HG03575 (cell line): Measurements from ENCODE around the gene ITIH2.
"Not testable (repeated sequence)": the region's sequence is repeated elsewhere in the genome, so short reads cannot be mapped to it uniquely, and the experiment has no call there.

Experiments
- ATAC-seq: cut with Tn5 transposase; IDR thresholded peaks from one replicate; pipeline ENCODE4 v1.9.1; 2021; ENCODE audit not compliant: unreplicated experiment, insufficient number of reproducible peaks, low FRiP score; ENCODE audit errors: extremely low read depth

The ITIH2 gene

DNA sequence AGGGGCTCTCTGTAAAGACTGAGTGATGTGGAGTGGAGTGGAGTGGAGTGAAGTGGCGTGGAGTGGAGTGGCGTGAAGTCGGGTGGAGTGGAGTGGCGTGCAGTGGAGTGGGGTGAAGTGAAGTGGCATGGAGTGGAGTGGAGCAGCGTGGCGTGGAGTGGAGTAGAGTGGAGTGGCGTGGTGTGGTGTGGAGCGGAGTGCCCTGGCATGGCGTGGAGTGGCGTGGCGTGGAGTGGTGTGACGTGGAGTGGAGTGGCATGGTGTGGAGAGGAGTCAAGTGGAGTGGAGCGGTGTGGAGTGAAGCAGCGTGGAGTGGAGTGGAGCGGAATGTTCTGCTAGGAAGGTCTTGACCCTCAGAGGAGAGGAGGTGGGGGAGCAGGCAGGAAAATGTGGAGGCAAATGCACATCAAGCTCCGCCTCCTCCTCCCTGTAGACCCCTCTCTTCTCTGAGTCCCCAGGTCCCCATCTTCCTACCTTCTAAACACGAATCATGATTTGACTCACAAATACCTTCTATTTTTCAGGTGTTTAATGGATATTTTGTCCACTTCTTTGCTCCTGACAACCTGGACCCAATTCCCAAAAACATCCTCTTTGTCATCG is 19.9 kb downstream of the ITIH2 start:
- no peak for ATAC-seq

DNA sequence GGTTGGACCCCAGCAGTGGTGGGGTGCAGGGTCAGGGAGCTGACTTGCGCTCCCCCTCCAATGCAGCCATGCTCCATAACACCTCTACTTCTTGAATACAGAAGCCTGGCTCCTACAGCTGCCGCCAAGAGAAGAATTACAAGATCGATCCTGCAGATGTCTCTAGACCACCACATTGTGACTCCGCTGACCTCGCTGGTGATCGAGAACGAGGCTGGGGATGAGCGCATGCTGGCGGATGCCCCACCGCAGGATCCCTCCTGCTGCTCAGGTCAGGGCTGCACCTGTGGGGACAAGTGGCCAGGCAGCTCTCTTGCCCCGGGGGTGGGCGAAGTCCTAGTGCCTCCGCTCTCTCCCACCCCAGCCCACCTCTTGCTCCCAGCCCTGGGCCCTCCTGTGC is 31.7 kb downstream of the ITIH2 start:
- no peak for ATAC-seq

DNA sequence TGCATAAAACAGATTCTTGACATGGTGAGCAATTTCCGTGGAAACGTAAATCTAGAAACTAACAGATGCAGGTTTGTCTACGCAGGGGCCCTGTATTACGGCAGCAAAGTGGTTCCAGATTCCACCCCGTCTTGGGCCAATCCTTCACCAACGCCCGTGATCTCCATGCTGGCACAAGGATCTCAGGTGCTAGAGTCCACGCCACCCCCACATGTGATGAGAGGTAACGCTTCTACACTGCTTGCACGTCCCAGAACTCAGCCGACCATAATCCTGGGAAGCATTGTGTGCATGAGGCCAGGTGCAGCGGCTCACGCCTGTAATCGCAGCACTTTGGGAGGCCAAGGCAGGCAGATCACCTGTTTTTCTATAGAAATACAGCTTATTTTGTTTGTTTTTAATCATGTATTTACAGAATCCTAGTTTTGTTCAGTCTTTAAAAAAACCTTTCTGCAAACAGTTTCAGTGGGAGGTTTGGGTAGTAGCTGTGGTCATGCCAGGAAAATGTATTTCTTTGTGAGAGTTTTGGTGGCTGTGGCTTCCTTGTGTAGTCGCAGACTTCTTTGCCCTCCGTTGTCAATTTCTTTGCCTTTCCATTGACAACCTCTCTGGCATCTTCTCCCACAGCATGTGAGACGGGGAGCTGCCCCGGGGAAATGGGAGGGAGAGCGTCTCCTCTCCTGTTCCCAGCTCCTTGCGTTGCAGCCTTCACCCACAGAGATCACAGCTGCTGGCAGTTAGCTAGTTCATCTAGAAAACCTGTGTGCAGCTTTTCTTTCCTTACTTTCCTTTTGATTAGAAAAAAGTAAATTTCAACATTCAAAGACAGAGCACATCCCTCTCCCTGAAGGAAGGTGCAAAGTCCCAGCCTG is 35.7 kb downstream of the ITIH2 start:
- no peak for ATAC-seq

DNA sequence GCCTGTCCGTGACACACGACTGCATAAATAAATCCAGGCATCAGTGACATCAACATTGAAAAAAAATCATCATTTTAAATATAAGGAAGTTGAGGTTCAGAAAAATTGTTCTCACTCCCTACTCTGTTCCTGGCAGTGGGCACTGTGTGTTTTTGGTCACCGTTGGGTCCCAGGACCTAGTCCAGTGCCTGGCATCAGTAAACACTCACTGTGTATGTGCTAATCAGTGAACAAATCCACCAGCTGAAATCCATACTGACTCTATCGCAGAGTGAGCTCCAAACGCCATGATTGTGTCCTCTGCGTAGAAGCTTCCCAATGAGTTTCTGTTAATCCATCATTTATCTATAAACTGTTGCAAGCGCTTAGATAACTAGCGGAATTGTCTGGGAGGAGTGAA is 41.2 kb downstream of the ITIH2 start:
- ATAC-seq, result no peak

DNA sequence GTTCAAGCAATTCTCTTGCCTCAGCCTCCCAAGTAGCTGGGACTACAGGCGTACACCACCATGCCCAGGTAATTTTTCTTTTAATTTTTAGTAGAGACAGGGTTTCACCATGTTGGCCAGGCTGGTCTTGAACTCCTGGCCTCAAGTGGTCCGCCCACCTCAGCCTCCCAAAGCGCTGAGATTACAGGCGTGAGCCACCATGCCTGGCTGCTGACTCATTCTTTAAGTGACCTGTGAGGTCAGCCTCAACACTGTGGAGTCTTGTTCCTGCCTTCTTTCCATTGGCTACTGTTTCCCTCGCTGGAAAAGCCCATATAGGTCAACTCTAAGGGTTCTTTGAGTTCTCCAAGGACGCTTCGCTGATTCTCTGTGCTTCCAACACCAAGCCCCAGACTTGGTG is 45.5 kb downstream of the ITIH2 start:
- not testable (repeated sequence) for ATAC-seq

DNA sequence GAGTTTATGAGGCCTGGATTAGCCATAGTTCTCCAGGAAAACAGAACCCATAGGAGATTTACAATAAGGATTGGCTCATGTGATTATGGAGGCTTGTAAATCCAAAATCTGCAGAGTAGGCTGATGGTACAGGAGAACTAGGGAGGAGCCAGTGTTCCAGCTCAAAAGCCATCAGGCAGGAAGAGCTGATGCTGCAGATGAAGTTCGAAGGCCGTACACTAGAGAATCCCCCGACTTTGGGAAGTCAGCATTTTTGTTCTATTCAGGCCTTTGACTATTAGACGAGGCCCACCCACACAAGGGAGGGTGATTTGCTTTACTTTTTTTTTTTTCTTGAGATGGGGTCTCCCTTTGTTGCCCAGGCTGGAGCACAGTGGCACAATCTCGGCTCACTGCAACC is 47.1 kb downstream of the ITIH2 start:
- no peak for ATAC-seq

- no peak for ATAC-seq
Observed at GRCh38 chr10:7752251-7752650, 49.1 kb downstream of the ITIH2 start.

DNA sequence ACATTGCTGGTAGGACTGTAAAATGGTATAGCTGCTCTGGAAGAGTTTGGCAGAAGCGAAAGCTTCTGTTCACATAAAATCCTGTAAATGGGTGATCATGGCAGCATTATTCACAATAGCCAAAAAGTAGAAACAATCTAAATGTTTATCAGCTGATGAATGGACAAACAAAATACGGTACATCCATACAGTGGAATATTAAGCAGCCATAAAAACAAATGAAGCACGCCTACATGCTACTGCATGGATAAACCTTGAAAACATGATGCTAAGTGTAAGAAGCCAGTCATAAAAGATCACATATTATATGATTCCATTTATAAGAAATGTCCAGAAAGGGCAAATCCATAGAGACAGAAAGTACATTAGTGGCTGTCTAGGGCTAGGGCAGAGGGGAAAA is 52.0 kb downstream of the ITIH2 start:
- ATAC-seq, result no peak

- no peak for ATAC-seq
Observed at GRCh38 chr10:7756360-7756992, 53.4 kb downstream of the ITIH2 start.

DNA sequence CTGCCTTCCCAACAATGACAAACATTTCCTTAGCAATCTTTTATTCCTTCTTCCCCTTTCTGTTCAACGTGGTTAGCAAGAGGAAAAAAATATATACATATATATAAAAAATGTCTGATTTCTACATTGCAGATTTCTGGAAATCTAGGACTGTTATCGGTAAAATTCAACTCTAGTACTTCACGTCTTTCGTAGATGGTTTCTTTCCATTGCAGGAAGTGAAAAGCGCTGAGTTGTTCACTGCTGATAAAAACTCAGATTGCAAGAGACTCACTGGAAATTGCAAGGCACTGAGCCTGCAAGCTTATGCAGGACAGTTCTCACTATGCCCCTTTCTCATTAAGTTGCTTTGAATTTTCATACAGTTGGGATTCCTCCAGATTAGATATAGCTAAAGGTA is 60.8 kb downstream of the ITIH2 start:
- ATAC-seq, result no peak

DNA sequence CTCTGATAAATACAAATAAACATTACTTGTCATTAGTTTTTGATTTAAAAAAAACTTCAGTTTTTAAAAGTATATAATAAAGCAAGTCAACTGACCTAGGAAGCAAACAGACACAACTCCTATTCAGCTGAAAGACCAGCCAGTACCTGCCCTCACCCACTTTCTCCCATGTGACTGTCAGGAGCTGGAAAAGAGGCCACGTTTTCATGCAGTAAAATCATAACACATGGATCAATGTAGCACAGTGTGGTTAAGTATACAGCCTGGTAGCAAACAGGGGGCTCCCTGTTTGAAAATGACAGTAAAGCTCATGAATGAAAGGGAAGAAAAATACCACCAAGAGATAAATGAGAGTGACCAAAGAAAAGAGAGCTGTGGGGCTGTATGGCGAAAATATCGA is 63.1 kb downstream of the ITIH2 start:
- no peak for ATAC-seq

- ATAC-seq, result no peak
Observed at GRCh38 chr10:7767209-7767608, 64.1 kb downstream of the ITIH2 start.

DNA sequence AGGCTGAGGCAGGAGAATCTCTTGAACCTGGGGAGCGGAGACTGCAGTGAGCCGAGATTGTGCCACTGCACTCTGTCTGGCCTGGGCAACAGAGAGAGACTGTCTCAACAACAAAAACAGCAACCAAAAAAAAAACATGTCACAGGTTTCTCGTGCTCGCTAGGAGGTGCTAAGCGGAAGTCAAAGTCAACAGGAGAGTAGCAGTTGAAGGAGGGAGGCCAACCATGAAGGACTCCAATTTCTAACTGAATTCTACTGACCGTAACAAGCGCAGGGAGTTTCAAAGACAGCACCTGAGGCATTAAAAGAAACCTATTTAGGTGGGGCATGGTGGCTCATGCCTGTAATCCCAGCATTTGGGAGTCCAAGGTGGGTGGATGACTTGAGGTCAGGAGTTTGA is 65.3 kb downstream of the ITIH2 start:
- no peak for ATAC-seq

- ATAC-seq, result no peak
Observed at GRCh38 chr10:7773845-7774801, 71.0 kb downstream of the ITIH2 start.

GRCh38 chr10:7776777-7777176 is 73.7 kb downstream of the ITIH2 start:
- no peak for ATAC-seq

GRCh38 chr10:7782194-7782593 is 79.1 kb downstream of the ITIH2 start:
- ATAC-seq, result not testable (repeated sequence)

DNA sequence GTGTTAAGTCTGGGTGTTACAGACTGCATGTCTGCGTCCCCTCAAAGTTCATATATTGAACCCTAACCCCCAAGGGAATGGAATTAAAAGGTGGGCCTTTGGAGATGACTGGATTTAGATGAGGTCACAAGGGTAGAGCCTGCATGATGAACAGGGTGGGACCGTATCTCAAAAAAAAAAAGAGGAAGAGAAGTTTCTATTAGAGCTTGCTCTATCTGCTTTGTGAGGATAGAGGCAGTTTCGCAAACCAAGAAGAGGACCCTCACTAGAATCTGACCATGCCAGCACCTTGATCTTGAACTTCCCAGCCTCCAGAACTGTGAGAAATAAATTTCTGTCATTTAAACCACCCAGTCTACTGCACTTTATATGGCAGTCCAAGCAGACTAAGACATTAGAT is 83.3 kb downstream of the ITIH2 start:
- ATAC-seq, result no peak

GRCh38 chr10:7787150-7787856 is 84.2 kb downstream of the ITIH2 start:
- no peak for ATAC-seq
